Measurements from ENCODE around the gene DCP1B.

DNA sequence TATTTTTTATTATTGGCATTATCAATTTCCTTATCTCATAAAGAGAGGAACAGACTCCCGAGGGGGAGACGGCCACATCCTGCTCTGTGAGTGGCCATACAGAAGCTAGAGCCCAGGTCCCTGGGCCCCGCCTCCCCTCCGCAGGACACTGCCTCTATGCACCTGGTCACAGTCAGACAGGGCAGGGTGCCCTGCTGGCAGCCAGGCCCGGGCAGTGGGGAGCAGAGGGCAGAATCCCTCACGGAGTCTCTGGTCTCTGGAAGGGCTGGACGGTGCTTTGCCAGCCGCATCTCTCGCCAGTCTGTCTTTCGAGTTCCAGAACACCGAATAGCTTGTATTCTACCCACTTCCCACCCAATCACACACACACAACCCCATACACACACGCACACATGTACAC lies 69.4 kb downstream of the DCP1B start:
- TF ChIP-seq, protein P1, sequence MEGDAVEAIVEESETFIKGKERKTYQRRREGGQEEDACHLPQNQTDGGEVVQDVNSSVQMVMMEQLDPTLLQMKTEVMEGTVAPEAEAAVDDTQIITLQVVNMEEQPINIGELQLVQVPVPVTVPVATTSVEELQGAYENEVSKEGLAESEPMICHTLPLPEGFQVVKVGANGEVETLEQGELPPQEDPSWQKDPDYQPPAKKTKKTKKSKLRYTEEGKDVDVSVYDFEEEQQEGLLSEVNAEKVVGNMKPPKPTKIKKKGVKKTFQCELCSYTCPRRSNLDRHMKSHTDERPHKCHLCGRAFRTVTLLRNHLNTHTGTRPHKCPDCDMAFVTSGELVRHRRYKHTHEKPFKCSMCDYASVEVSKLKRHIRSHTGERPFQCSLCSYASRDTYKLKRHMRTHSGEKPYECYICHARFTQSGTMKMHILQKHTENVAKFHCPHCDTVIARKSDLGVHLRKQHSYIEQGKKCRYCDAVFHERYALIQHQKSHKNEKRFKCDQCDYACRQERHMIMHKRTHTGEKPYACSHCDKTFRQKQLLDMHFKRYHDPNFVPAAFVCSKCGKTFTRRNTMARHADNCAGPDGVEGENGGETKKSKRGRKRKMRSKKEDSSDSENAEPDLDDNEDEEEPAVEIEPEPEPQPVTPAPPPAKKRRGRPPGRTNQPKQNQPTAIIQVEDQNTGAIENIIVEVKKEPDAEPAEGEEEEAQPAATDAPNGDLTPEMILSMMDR (IDR thresholded peaks at IDR 0.05) = no peak
- no peak for TF ChIP-seq POLR2A (IDR thresholded peaks at IDR 0.05)
